ENCODE results near the gene NOTCH3. TPM values are rescaled to one million over a fixed set of nuclear protein-coding genes. Genes with fewer than 3 reads are reported as not detected.

Gene NOTCH3
- total RNA-seq, 1 experiment from 2014 or later = 153 TPM

DNA sequence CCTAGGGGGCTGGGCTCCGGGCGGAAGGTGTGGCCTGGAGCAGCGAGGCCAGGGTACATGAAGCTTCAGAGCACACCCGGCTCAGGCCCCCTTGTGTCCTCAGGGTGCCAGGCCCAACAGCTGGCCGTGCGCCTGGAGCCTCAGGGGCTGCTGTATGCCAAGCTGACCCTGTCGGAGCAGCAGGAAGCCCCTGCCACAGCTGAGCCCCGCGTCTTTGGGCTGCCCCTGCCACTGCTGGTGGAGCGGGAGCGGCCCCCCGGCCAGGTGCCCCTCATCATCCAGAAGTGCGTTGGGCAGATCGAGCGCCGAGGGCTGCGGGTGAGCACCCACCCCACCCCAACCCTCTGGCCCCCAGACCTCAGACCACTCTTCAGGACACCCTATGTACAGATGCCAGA, 90.4 kb downstream of the NOTCH3 start:
- no peak overlapping the region for H3K4me3 Mint-ChIP-seq
- CTCF ChIA-PET = no interaction called here
- ATAC-seq (no peak), DNase-seq (ENCODE audit: low spot score) (no peak)
- peaks cover 13% of the 10 kb centered on the region for H3K4me1 Mint-ChIP-seq
- TF ChIP-seq, protein P1, sequence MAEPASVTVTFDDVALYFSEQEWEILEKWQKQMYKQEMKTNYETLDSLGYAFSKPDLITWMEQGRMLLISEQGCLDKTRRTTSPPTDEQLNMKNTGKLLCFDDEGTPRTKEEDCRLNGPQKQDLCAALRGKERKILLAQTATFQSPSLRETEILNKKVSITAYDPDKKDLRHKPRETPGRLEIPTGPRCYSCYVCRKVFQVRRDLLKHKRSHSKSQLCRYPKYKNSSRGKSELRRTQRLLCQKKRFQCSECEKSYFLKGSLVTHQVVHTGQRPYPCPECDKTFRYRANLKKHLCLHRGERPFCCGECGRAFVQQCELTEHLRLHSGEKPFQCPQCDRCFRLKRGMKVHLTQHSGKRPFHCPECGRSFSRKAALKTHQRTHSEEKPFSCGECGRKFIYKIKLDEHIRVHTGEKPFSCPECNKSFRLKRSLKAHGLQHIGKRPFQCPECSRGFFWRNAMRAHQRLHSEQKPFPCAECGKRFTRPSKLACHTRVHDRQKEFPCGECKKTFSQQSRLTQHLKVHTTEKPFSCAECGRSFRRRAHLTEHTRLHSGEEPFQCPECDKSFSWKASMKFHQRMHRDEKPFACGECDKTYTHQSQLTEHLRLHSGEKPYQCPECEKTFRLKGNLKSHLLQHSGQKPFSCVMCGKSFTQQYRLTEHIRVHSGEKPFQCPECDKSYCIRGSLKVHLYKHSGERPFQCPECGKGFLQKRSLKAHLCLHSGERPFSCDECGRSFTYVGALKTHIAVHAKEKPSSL (CRISPR knock-in tag; conservative IDR thresholded peaks at IDR 0.05) = no peak
- TF ChIP-seq, protein P2, sequence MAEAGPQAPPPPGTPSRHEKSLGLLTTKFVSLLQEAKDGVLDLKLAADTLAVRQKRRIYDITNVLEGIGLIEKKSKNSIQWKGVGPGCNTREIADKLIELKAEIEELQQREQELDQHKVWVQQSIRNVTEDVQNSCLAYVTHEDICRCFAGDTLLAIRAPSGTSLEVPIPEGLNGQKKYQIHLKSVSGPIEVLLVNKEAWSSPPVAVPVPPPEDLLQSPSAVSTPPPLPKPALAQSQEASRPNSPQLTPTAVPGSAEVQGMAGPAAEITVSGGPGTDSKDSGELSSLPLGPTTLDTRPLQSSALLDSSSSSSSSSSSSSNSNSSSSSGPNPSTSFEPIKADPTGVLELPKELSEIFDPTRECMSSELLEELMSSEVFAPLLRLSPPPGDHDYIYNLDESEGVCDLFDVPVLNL (CRISPR knock-in tag; IDR thresholded peaks at IDR 0.05; ENCODE audit: borderline replicate concordance, low read depth) = no peak
- TF ChIP-seq TCF7 (CRISPR knock-in tag; IDR thresholded peaks at IDR 0.05; ENCODE audit: low read depth) (no peak), SMAD4 (CRISPR knock-in tag; IDR thresholded peaks at IDR 0.05) (no peak), ZNF121 (CRISPR knock-in tag; IDR thresholded peaks at IDR 0.05) (no peak), ETV6 (CRISPR knock-in tag; IDR thresholded peaks at IDR 0.05) (no peak)
- TF ChIP-seq, protein P3, sequence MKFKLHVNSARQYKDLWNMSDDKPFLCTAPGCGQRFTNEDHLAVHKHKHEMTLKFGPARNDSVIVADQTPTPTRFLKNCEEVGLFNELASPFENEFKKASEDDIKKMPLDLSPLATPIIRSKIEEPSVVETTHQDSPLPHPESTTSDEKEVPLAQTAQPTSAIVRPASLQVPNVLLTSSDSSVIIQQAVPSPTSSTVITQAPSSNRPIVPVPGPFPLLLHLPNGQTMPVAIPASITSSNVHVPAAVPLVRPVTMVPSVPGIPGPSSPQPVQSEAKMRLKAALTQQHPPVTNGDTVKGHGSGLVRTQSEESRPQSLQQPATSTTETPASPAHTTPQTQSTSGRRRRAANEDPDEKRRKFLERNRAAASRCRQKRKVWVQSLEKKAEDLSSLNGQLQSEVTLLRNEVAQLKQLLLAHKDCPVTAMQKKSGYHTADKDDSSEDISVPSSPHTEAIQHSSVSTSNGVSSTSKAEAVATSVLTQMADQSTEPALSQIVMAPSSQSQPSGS (CRISPR knock-in tag; IDR thresholded peaks at IDR 0.05; ENCODE audit: borderline replicate concordance, low read depth) = no peak
- TF ChIP-seq, protein P4, sequence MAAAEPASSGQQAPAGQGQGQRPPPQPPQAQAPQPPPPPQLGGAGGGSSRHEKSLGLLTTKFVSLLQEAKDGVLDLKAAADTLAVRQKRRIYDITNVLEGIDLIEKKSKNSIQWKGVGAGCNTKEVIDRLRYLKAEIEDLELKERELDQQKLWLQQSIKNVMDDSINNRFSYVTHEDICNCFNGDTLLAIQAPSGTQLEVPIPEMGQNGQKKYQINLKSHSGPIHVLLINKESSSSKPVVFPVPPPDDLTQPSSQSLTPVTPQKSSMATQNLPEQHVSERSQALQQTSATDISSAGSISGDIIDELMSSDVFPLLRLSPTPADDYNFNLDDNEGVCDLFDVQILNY (CRISPR knock-in tag; IDR thresholded peaks at IDR 0.05) = no peak
- TF ChIP-seq, protein P5, sequence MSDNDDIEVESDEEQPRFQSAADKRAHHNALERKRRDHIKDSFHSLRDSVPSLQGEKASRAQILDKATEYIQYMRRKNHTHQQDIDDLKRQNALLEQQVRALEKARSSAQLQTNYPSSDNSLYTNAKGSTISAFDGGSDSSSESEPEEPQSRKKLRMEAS (CRISPR knock-in tag; IDR thresholded peaks at IDR 0.05) = no peak
- peaks cover 8% of the 10 kb centered on the region; the same call in 1 of the 2 replicates for H3K27me3 Mint-ChIP-seq (ENCODE audit: low read depth)
- no peaks in the 10 kb centered on the region for H3K9me3 Mint-ChIP-seq
- H3K36me3 Mint-ChIP-seq = peaks cover 27% of the 10 kb centered on the region
- no peak overlapping the region for H3K27ac Mint-ChIP-seq
- POLR2A ChIA-PET = no interaction called here

DNA sequence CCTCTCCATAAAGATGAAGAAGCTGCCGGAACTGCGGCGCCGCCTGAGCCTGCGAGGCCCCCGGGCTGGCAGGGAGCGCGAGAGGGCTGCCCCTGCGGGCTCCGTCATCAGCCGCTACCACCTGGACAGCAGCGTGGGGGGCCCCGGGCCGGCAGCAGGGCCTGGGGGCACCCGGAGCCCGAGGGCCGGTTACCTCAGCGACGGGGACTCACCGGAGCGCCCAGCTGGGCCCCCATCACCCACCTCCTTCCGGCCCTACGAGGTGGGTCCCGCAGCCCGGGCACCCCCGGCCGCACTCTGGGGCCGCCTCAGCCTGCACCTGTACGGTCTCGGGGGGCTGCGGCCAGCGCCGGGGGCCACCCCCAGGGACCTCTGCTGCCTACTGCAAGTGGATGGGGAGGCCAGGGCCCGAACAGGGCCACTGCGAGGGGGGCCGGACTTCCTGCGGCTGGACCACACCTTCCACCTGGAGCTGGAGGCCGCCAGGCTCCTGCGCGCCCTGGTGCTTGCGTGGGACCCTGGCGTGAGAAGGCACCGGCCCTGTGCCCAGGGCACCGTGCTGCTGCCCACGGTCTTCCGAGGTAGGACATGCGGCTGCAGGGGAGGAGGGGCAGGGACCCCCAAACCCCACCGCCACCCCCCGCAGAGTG, 90.9 kb downstream of the NOTCH3 start:
- no peak for TF ChIP-seq TCF7 (CRISPR knock-in tag; IDR thresholded peaks at IDR 0.05; ENCODE audit: low read depth)
- TF ChIP-seq, protein P6, sequence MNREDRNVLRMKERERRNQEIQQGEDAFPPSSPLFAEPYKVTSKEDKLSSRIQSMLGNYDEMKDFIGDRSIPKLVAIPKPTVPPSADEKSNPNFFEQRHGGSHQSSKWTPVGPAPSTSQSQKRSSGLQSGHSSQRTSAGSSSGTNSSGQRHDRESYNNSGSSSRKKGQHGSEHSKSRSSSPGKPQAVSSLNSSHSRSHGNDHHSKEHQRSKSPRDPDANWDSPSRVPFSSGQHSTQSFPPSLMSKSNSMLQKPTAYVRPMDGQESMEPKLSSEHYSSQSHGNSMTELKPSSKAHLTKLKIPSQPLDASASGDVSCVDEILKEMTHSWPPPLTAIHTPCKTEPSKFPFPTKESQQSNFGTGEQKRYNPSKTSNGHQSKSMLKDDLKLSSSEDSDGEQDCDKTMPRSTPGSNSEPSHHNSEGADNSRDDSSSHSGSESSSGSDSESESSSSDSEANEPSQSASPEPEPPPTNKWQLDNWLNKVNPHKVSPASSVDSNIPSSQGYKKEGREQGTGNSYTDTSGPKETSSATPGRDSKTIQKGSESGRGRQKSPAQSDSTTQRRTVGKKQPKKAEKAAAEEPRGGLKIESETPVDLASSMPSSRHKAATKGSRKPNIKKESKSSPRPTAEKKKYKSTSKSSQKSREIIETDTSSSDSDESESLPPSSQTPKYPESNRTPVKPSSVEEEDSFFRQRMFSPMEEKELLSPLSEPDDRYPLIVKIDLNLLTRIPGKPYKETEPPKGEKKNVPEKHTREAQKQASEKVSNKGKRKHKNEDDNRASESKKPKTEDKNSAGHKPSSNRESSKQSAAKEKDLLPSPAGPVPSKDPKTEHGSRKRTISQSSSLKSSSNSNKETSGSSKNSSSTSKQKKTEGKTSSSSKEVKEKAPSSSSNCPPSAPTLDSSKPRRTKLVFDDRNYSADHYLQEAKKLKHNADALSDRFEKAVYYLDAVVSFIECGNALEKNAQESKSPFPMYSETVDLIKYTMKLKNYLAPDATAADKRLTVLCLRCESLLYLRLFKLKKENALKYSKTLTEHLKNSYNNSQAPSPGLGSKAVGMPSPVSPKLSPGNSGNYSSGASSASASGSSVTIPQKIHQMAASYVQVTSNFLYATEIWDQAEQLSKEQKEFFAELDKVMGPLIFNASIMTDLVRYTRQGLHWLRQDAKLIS (CRISPR knock-in tag; IDR thresholded peaks at IDR 0.05; ENCODE audit: borderline replicate concordance) = no peak
- TF ChIP-seq, protein P5 (CRISPR knock-in tag; IDR thresholded peaks at IDR 0.05) = no peak
- TF ChIP-seq, protein P7, sequence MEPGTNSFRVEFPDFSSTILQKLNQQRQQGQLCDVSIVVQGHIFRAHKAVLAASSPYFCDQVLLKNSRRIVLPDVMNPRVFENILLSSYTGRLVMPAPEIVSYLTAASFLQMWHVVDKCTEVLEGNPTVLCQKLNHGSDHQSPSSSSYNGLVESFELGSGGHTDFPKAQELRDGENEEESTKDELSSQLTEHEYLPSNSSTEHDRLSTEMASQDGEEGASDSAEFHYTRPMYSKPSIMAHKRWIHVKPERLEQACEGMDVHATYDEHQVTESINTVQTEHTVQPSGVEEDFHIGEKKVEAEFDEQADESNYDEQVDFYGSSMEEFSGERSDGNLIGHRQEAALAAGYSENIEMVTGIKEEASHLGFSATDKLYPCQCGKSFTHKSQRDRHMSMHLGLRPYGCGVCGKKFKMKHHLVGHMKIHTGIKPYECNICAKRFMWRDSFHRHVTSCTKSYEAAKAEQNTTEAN (CRISPR knock-in tag; IDR thresholded peaks at IDR 0.05) = no peak
- TF ChIP-seq, protein P8, sequence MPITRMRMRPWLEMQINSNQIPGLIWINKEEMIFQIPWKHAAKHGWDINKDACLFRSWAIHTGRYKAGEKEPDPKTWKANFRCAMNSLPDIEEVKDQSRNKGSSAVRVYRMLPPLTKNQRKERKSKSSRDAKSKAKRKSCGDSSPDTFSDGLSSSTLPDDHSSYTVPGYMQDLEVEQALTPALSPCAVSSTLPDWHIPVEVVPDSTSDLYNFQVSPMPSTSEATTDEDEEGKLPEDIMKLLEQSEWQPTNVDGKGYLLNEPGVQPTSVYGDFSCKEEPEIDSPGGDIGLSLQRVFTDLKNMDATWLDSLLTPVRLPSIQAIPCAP (CRISPR knock-in tag; IDR thresholded peaks at IDR 0.05) = no peak
- no peak for TF ChIP-seq ELF4 (CRISPR knock-in tag; IDR thresholded peaks at IDR 0.05; ENCODE audit: low read depth)
- H3K4me3 Mint-ChIP-seq = no peak overlapping the region
- DNase-seq (ENCODE audit: low spot score) (no peak), ATAC-seq (no peak)
- H3K4me1 Mint-ChIP-seq = peaks cover 13% of the 10 kb centered on the region
- no peaks in the 10 kb centered on the region for H3K9me3 Mint-ChIP-seq
- no peak overlapping the region for H3K27ac Mint-ChIP-seq
- ChIA-PET POLR2A (no interaction called here), CTCF (no interaction called here)
- peaks cover 27% of the 10 kb centered on the region for H3K36me3 Mint-ChIP-seq
- peaks cover 8% of the 10 kb centered on the region; the same call in 1 of the 2 replicates for H3K27me3 Mint-ChIP-seq (ENCODE audit: low read depth)

All from WTC11 (cell line).